ENCODE results near the gene CC2D2B.

Gene CC2D2B

GRCh38 chr10:96013956-96014355 is 106.2 kb downstream of the CC2D2B start:
- no peaks in the 10 kb centered on the region for H3K4me1 Mint-ChIP-seq
- no peak for DNase-seq
- H3K4me3 Mint-ChIP-seq, result no peak overlapping the region
- TF ChIP-seq, protein P1, sequence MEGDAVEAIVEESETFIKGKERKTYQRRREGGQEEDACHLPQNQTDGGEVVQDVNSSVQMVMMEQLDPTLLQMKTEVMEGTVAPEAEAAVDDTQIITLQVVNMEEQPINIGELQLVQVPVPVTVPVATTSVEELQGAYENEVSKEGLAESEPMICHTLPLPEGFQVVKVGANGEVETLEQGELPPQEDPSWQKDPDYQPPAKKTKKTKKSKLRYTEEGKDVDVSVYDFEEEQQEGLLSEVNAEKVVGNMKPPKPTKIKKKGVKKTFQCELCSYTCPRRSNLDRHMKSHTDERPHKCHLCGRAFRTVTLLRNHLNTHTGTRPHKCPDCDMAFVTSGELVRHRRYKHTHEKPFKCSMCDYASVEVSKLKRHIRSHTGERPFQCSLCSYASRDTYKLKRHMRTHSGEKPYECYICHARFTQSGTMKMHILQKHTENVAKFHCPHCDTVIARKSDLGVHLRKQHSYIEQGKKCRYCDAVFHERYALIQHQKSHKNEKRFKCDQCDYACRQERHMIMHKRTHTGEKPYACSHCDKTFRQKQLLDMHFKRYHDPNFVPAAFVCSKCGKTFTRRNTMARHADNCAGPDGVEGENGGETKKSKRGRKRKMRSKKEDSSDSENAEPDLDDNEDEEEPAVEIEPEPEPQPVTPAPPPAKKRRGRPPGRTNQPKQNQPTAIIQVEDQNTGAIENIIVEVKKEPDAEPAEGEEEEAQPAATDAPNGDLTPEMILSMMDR (IDR thresholded peaks at IDR 0.05), result no peak
- H3K9me3 Mint-ChIP-seq, result no peaks in the 10 kb centered on the region
- H3K36me3 Mint-ChIP-seq (ENCODE audit: low read depth), result no peaks in the 10 kb centered on the region
- H3K27me3 Mint-ChIP-seq (ENCODE audit: low read depth, poor library complexity), result peaks cover 10% of the 10 kb centered on the region
- no peak overlapping the region for H3K27ac Mint-ChIP-seq

GRCh38 chr10:96014473-96015102 is 106.8 kb downstream of the CC2D2B start:
- H3K4me3 Mint-ChIP-seq, result no peak overlapping the region
- H3K4me1 Mint-ChIP-seq, result no peaks in the 10 kb centered on the region
- no peaks in the 10 kb centered on the region for H3K36me3 Mint-ChIP-seq (ENCODE audit: low read depth)
- H3K27me3 Mint-ChIP-seq (ENCODE audit: low read depth, poor library complexity), result peaks cover 10% of the 10 kb centered on the region
- H3K9me3 Mint-ChIP-seq, result no peaks in the 10 kb centered on the region
- no peak for DNase-seq
- TF ChIP-seq, protein P1 (IDR thresholded peaks at IDR 0.05), result no peak
- H3K27ac Mint-ChIP-seq, result no peak overlapping the region

DNA sequence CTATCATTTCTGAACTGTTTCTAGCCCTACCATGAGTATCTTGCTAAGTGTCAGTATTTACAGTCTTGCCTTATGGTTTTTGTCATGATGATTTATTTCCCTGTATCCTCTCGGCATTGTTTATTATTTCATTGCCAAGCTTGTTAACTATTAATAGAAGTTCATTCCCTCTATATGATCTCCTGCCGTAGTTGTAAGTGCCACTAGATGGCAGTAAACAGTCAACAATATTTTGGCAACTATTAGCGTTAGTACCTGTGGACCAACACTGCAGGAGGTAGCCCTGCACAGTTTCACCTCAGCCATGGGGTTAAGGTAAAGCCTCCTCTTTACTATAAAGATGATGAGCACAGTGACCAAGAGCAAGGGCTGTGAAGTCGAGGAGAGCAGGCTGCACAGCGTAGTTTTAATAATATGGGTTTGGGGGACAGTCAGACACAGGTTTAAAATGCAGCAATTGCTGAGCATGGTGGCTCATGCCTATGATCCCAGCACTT is 109.5 kb downstream of the CC2D2B start:
- no peaks in the 10 kb centered on the region for H3K4me1 Mint-ChIP-seq
- H3K9me3 Mint-ChIP-seq, result no peaks in the 10 kb centered on the region
- TF ChIP-seq, protein P1 (IDR thresholded peaks at IDR 0.05), result peak; percentile 84
- H3K36me3 Mint-ChIP-seq (ENCODE audit: low read depth), result no peaks in the 10 kb centered on the region
- no peak overlapping the region for H3K27ac Mint-ChIP-seq
- no peak overlapping the region for H3K4me3 Mint-ChIP-seq
- peaks cover 14% of the 10 kb centered on the region for H3K27me3 Mint-ChIP-seq (ENCODE audit: low read depth, poor library complexity)
- DNase-seq, result peak; percentile 36

- Mint-ChIP-seq H3K4me3 (no peak overlapping the region), H3K9me3 (no peaks in the 10 kb centered on the region), H3K27ac (no peak overlapping the region), H3K27me3 (ENCODE audit: low read depth, poor library complexity) (peaks cover 10% of the 10 kb centered on the region), H3K4me1 (peaks cover 6% of the 10 kb centered on the region), H3K36me3 (ENCODE audit: low read depth) (no peaks in the 10 kb centered on the region)
- TF ChIP-seq, protein P1 (IDR thresholded peaks at IDR 0.05), result no peak
- no peak for DNase-seq
Measured at GRCh38 chr10:96021332-96021731, 113.6 kb downstream of the CC2D2B start.

DNA sequence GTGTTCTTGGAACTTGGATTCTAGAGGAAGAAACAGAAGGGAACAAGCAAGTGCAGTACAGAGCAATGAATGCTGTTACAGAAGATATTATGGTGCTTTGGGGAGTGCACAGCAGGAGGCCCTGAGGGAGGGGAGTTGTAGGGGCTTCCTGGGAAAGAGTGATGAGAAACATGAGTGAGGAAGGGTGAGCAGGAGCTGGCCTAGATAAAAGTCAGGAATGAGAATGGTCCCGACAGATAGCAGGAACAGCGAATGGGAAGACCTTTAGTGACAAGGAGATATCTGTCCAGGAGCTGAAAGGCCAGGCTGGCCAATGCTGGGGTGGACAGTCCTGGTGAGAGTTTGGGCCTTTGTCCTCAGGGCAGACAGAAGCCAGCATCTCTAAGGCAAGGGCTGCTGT is 115.0 kb downstream of the CC2D2B start:
- no peak for DNase-seq
- H3K4me3 Mint-ChIP-seq, result no peak overlapping the region
- no peaks in the 10 kb centered on the region for H3K36me3 Mint-ChIP-seq (ENCODE audit: low read depth)
- no peaks in the 10 kb centered on the region for H3K9me3 Mint-ChIP-seq
- TF ChIP-seq, protein P1 (IDR thresholded peaks at IDR 0.05), result no peak
- H3K4me1 Mint-ChIP-seq, result peaks cover 6% of the 10 kb centered on the region
- H3K27ac Mint-ChIP-seq, result no peak overlapping the region
- peaks cover 7% of the 10 kb centered on the region for H3K27me3 Mint-ChIP-seq (ENCODE audit: low read depth, poor library complexity)

GRCh38 chr10:96023168-96023567 is 115.4 kb downstream of the CC2D2B start:
- H3K4me1 Mint-ChIP-seq, result peaks cover 6% of the 10 kb centered on the region
- H3K9me3 Mint-ChIP-seq, result no peaks in the 10 kb centered on the region
- no peak overlapping the region for H3K4me3 Mint-ChIP-seq
- peaks cover 7% of the 10 kb centered on the region for H3K27me3 Mint-ChIP-seq (ENCODE audit: low read depth, poor library complexity)
- no peaks in the 10 kb centered on the region for H3K36me3 Mint-ChIP-seq (ENCODE audit: low read depth)
- H3K27ac Mint-ChIP-seq, result no peak overlapping the region
- TF ChIP-seq, protein P1 (IDR thresholded peaks at IDR 0.05), result no peak
- DNase-seq, result no peak
